ENCODE measurements around the gene POLE.

GRCh38 chr12:132641811-132642650 lies 45.1 kb downstream of the POLE start:
- TF ChIP-seq ZNF529 (tag by site-specific recombination; IDR thresholded peaks at IDR 0.05; ENCODE audit: insufficient replicate concordance) (no peak), CTCF (tag by site-specific recombination; IDR thresholded peaks at IDR 0.05) (no peak), ZNF560 (tag by site-specific recombination; IDR thresholded peaks at IDR 0.05; ENCODE audit: borderline replicate concordance) (no peak), ZBTB7A (tag by site-specific recombination; IDR thresholded peaks at IDR 0.05; ENCODE audit: low read depth) (no peak), GFI1B (tag by site-specific recombination; IDR thresholded peaks at IDR 0.05) (no peak), ZNF791 (tag by site-specific recombination; IDR thresholded peaks at IDR 0.05) (no peak), KLF16 (tag by site-specific recombination; IDR thresholded peaks at IDR 0.05) (no peak), ZNF449 (tag by site-specific recombination; IDR thresholded peaks at IDR 0.05) (no peak), ZNF341 (tag by site-specific recombination; IDR thresholded peaks at IDR 0.05; ENCODE audit: low read depth) (no peak), ZNF221 (tag by site-specific recombination; IDR thresholded peaks at IDR 0.05; ENCODE audit: borderline replicate concordance) (no peak)

Measured in HEK293 (cell line).